GM23338 (cell line): Measurements from ENCODE around the gene CELSR3. TPM values are rescaled to one million over a fixed set of nuclear protein-coding genes. Genes with fewer than 3 reads are reported as not detected.

Source experiments
- ATAC-seq: fragments of 200-7000 bp; cut with Tn5 transposase; 3 replicates; pipeline ENCODE4 v1.9.1; 2020
- DNase-seq: peaks from one replicate; pipeline ENCODE4 v3.0.0-alpha.2; 2015; ENCODE audit warnings: low spot score
- H2AFZ ChIP-seq: fragments of 200-600 bp; sonication (generic); 2 replicates; pipeline ENCODE4 v1.8.0; 2016; ENCODE audit warnings: antibody characterized with exemption, mild to moderate bottlenecking, moderate library complexity
- H3F3A ChIP-seq: fragments of 200-600 bp; sonication (generic); replicated peaks from 2 replicates; pipeline ENCODE4 v1.8.0; 2017; ENCODE audit warnings: antibody characterized with exemption, mixed run types, low read depth
- H3K27ac ChIP-seq: fragments of 200-600 bp; sonication (generic); 2 replicates; pipeline ENCODE4 v1.6.1; 2016; ENCODE audit warnings: low read depth
- H3K27me3 ChIP-seq: fragments of 200-600 bp; sonication (generic); 2 replicates; pipeline ENCODE4 v1.8.0; 2016; ENCODE audit warnings: mild to moderate bottlenecking, mixed run types, moderate library complexity; ENCODE audit not compliant: insufficient read depth
- H3K36me3 ChIP-seq: fragments of 200-600 bp; sonication (generic); 2 replicates; pipeline ENCODE4 v1.8.0; 2016; ENCODE audit warnings: mild to moderate bottlenecking; ENCODE audit not compliant: insufficient read depth
- H3K4me1 ChIP-seq: fragments of 200-600 bp; sonication (generic); 2 replicates; pipeline ENCODE4 v1.8.0; 2016; ENCODE audit warnings: mild to moderate bottlenecking, moderate library complexity; ENCODE audit not compliant: insufficient read depth
- H3K4me2 ChIP-seq: fragments of 200-600 bp; sonication (generic); 2 replicates; pipeline ENCODE4 v1.7.1; 2017; ENCODE audit warnings: mixed run types
- H3K4me3 ChIP-seq: fragments of 200-600 bp; sonication (generic); 2 replicates; pipeline ENCODE4 v1.6.1; 2016; ENCODE audit warnings: mixed run types
- H3K79me2 ChIP-seq: fragments of 200-600 bp; sonication (generic); replicated peaks from 2 replicates; pipeline ENCODE4 v1.8.0; 2017; ENCODE audit warnings: mild to moderate bottlenecking; ENCODE audit not compliant: insufficient read depth
- H3K9me2 ChIP-seq: fragments of 200-600 bp; sonication (generic); 2 replicates; pipeline ENCODE4 v1.8.0; 2017; ENCODE audit not compliant: insufficient read depth
- H4K20me1 ChIP-seq: fragments of 200-600 bp; sonication (generic); replicated peaks from 2 replicates; pipeline ENCODE4 v1.8.0; 2017; ENCODE audit warnings: mild to moderate bottlenecking; ENCODE audit not compliant: insufficient read depth
- H3K27ac Mint-ChIP-seq: 2 replicates; pipeline ENCODE4 v1.8.0; 2020; ENCODE audit warnings: inconsistent platforms, mild to moderate bottlenecking, moderate library complexity, mixed read lengths
- H3K27me3 Mint-ChIP-seq: 3 replicates; pipeline ENCODE4 v1.8.0; 2022; ENCODE audit warnings: low read depth, mild to moderate bottlenecking, moderate library complexity, mixed read lengths, inconsistent platforms; ENCODE audit not compliant: insufficient read depth, poor library complexity
- H3K36me3 Mint-ChIP-seq: 3 replicates; pipeline ENCODE4 v1.8.0; 2021; ENCODE audit warnings: low read depth, mild to moderate bottlenecking, inconsistent platforms, moderate library complexity, mixed read lengths
- H3K4me1 Mint-ChIP-seq: 3 replicates; pipeline ENCODE4 v1.8.0; 2020; ENCODE audit warnings: mild to moderate bottlenecking, inconsistent platforms, mixed read lengths
- H3K4me3 Mint-ChIP-seq: 3 replicates; pipeline ENCODE4 v1.8.0; 2021; ENCODE audit warnings: moderate library complexity, mild to moderate bottlenecking, inconsistent platforms, mixed read lengths
- H3K9me3 Mint-ChIP-seq: 3 replicates; pipeline ENCODE4 v1.8.0; 2020; ENCODE audit warnings: moderate library complexity, mild to moderate bottlenecking, inconsistent platforms, mixed read lengths
- EZH2phosphoT487 ChIP-seq: fragments of 200-600 bp; sonication (generic); IDR thresholded peaks from one replicate; pipeline ENCODE4 v1.8.1; 2018; ENCODE audit warnings: antibody characterized with exemption; ENCODE audit not compliant: unreplicated experiment
- JUNB ChIP-seq: IDR thresholded peaks from one replicate; pipeline ENCODE4 v1.6.1; 2016; ENCODE audit warnings: antibody characterized with exemption; ENCODE audit not compliant: unreplicated experiment
- POLR2AphosphoS5 ChIP-seq: IDR thresholded peaks from 2 replicates; pipeline ENCODE4 v1.6.1; 2016; ENCODE audit warnings: antibody characterized with exemption, low read depth
- polyA plus RNA-seq: library from polyadenylated mRNA; unstranded; fragments of >200 nt; fragmentation: Nextera tagmentation; extraction: Ambion mirVana; gene quantifications from 2 replicates; pipeline ENCODE4 v1.2.1, GENCODE V29; 2016
- total RNA-seq: library from RNA; depleted of rRNA; stranded (reverse); fragments of >200 nt; shearing (Covaris generic); gene quantifications from 2 replicates; pipeline ENCODE4 v1.2.3, GENCODE V29; 2014
- TF ChIP-seq, protein P1 (sequence below): IDR thresholded peaks from one replicate; pipeline ENCODE4 v1.6.1; 2018; ENCODE audit warnings: antibody characterized with exemption; ENCODE audit not compliant: unreplicated experiment
- TF ChIP-seq, protein P2 (sequence below), 2 experiments: fragments of 200-600 bp in 1 of 2; sonication (generic) in 1 of 2; conservative IDR thresholded peaks; 2 replicates each; pipeline versions ENCODE4 v1.5.1 to v1.6.1; 2016 to 2017; ENCODE audit warnings: antibody characterized with exemption in 2 of 2, low read depth in 2 of 2, mild to moderate bottlenecking in 2 of 2, moderate library complexity in 1 of 2
- TF ChIP-seq, protein P3 (sequence below): fragments of 250-450 bp; sonication (Bioruptor Pico); IDR thresholded peaks from 2 replicates; pipeline ENCODE4 v1.5.0; 2020; ENCODE audit warnings: mild to moderate bottlenecking, moderate library complexity

The CELSR3 gene
- total and polyA plus RNA-seq, 2 experiments from 2014 or later = 7.5 to 33.3 TPM

DNA sequence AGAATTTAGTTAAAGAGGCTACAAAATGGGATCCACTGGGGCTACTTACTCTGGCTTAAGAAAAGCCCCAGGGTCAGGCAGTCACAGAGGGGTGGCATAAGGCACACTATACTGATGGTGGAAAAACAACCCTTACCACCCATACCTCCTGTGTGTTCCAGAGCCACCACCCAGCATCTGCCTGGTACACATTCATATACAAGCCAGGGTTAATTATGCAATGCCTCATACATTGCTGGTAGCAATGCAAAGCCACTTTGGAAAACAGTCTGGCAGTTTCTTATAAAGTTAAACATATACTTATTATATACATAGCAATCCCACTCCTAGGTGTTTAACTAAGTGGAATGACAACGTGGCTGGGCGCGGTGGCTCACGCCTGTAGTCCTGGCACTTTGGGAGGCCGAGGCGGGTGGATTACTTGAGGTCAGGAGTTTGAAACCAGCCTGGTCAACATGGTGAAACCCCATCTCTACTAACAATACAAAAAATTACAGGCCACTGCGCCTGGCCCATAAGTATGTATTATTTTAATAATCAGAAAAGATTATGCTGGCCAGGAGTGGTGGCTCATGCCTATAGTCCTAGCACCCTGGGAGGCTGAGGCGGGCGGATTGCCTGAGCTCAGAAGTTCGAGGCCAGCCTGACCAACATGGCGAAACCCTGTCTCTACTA, 38.2 kb upstream of the CELSR3 start:
- Mint-ChIP-seq H3K27ac (no peak overlapping the region), H3K9me3 (no peaks in the 10 kb centered on the region; the same call in 2 of the 3 replicates), H3K27me3 (peaks cover 9% of the 10 kb centered on the region), H3K4me1 (peaks cover 28% of the 10 kb centered on the region), H3K36me3 (peaks cover 64% of the 10 kb centered on the region), H3K4me3 (no peak overlapping the region)
- Histone ChIP-seq H3K4me3 (no peak overlapping the region), H3K79me2 (peaks cover 100% of the 10 kb centered on the region), H3K27me3 (no peaks in the 10 kb centered on the region), H3K4me2 (no peak overlapping the region), H2AFZ (no peak overlapping the region), H3K36me3 (peaks cover 14% of the 10 kb centered on the region; the same call in 1 of the 2 replicates), H3F3A (peaks cover 13% of the 10 kb centered on the region; the same call in 1 of the 2 replicates), H3K4me1 (peaks cover 48% of the 10 kb centered on the region), H3K9me2 (no peaks in the 10 kb centered on the region), H3K27ac (peak overlapping the region; percentile 34; the same call in 1 of the 2 replicates), H4K20me1 (peaks cover 63% of the 10 kb centered on the region)
- ATAC-seq = no peak
- no peak for DNase-seq
- TF ChIP-seq, protein P1, sequence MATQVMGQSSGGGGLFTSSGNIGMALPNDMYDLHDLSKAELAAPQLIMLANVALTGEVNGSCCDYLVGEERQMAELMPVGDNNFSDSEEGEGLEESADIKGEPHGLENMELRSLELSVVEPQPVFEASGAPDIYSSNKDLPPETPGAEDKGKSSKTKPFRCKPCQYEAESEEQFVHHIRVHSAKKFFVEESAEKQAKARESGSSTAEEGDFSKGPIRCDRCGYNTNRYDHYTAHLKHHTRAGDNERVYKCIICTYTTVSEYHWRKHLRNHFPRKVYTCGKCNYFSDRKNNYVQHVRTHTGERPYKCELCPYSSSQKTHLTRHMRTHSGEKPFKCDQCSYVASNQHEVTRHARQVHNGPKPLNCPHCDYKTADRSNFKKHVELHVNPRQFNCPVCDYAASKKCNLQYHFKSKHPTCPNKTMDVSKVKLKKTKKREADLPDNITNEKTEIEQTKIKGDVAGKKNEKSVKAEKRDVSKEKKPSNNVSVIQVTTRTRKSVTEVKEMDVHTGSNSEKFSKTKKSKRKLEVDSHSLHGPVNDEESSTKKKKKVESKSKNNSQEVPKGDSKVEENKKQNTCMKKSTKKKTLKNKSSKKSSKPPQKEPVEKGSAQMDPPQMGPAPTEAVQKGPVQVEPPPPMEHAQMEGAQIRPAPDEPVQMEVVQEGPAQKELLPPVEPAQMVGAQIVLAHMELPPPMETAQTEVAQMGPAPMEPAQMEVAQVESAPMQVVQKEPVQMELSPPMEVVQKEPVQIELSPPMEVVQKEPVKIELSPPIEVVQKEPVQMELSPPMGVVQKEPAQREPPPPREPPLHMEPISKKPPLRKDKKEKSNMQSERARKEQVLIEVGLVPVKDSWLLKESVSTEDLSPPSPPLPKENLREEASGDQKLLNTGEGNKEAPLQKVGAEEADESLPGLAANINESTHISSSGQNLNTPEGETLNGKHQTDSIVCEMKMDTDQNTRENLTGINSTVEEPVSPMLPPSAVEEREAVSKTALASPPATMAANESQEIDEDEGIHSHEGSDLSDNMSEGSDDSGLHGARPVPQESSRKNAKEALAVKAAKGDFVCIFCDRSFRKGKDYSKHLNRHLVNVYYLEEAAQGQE = no peak
- TF ChIP-seq POLR2AphosphoS5 (no peak), EZH2phosphoT487 (no peak), JUNB (no peak)
- TF ChIP-seq, protein P2, sequence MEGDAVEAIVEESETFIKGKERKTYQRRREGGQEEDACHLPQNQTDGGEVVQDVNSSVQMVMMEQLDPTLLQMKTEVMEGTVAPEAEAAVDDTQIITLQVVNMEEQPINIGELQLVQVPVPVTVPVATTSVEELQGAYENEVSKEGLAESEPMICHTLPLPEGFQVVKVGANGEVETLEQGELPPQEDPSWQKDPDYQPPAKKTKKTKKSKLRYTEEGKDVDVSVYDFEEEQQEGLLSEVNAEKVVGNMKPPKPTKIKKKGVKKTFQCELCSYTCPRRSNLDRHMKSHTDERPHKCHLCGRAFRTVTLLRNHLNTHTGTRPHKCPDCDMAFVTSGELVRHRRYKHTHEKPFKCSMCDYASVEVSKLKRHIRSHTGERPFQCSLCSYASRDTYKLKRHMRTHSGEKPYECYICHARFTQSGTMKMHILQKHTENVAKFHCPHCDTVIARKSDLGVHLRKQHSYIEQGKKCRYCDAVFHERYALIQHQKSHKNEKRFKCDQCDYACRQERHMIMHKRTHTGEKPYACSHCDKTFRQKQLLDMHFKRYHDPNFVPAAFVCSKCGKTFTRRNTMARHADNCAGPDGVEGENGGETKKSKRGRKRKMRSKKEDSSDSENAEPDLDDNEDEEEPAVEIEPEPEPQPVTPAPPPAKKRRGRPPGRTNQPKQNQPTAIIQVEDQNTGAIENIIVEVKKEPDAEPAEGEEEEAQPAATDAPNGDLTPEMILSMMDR (conservative IDR thresholded peaks at IDR 0.05; ENCODE audit: low read depth in 2 of 2) = no peak
- TF ChIP-seq, protein P3, sequence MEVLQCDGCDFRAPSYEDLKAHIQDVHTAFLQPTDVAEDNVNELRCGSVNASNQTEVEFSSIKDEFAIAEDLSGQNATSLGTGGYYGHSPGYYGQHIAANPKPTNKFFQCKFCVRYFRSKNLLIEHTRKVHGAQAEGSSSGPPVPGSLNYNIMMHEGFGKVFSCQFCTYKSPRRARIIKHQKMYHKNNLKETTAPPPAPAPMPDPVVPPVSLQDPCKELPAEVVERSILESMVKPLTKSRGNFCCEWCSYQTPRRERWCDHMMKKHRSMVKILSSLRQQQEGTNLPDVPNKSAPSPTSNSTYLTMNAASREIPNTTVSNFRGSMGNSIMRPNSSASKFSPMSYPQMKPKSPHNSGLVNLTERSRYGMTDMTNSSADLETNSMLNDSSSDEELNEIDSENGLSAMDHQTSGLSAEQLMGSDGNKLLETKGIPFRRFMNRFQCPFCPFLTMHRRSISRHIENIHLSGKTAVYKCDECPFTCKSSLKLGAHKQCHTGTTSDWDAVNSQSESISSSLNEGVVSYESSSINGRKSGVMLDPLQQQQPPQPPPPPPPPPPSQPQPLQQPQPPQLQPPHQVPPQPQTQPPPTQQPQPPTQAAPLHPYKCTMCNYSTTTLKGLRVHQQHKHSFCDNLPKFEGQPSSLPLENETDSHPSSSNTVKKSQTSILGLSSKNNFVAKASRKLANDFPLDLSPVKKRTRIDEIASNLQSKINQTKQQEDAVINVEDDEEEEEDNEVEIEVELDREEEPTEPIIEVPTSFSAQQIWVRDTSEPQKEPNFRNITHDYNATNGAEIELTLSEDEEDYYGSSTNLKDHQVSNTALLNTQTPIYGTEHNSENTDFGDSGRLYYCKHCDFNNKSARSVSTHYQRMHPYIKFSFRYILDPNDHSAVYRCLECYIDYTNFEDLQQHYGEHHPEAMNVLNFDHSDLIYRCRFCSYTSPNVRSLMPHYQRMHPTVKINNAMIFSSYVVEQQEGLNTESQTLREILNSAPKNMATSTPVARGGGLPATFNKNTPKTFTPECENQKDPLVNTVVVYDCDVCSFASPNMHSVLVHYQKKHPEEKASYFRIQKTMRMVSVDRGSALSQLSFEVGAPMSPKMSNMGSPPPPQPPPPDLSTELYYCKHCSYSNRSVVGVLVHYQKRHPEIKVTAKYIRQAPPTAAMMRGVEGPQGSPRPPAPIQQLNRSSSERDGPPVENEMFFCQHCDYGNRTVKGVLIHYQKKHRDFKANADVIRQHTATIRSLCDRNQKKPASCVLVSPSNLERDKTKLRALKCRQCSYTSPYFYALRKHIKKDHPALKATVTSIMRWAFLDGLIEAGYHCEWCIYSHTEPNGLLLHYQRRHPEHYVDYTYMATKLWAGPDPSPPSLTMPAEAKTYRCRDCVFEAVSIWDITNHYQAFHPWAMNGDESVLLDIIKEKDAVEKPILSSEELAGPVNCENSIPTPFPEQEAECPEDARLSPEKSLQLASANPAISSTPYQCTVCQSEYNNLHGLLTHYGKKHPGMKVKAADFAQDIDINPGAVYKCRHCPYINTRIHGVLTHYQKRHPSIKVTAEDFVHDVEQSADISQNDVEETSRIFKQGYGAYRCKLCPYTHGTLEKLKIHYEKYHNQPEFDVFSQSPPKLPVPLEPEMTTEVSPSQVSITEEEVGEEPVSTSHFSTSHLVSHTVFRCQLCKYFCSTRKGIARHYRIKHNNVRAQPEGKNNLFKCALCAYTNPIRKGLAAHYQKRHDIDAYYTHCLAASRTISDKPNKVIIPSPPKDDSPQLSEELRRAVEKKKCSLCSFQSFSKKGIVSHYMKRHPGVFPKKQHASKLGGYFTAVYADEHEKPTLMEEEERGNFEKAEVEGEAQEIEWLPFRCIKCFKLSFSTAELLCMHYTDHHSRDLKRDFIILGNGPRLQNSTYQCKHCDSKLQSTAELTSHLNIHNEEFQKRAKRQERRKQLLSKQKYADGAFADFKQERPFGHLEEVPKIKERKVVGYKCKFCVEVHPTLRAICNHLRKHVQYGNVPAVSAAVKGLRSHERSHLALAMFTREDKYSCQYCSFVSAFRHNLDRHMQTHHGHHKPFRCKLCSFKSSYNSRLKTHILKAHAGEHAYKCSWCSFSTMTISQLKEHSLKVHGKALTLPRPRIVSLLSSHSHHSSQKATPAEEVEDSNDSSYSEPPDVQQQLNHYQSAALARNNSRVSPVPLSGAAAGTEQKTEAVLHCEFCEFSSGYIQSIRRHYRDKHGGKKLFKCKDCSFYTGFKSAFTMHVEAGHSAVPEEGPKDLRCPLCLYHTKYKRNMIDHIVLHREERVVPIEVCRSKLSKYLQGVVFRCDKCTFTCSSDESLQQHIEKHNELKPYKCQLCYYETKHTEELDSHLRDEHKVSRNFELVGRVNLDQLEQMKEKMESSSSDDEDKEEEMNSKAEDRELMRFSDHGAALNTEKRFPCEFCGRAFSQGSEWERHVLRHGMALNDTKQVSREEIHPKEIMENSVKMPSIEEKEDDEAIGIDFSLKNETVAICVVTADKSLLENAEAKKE = no peak
